ENCODE results near the gene ATG10.
A peak's percentile ranks its signal among the peaks of the same experiment; 100 is the strongest.
"Not testable (repeated sequence)": the region's sequence is repeated elsewhere in the genome, so short reads cannot be mapped to it uniquely, and the experiment has no call there.

Gene ATG10

DNA sequence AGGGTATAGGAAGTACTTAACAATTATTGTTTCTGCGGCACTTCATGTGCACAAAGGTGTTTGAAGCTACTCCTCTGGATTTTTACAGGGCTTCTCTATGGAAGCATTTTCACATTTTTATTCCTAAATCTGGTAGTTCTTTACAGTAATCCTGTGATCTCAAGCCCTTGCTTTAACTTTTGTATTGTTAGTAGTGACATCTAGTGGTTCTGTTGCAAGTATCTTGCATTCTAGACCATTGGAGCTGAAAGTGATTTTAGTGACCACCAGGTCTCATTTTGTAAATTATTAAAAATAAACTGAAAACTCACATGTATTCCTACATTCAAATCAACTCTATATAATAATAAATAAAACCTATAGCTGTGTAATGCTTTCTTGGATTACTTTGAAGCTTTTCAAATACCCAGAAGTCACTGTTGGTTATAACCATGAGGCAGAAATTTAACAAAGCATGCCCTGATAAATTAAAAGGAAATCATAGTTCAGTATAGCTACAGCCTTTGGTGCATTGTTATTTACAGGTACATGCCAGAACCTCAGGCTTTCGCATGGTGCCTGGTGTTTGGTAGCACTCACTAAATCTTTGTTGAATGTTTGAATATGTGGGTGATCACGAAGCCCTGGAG lies 287.5 kb downstream of the ATG10 start:
- no peaks in the 10 kb centered on the region for H3K79me2 ChIP-seq
- TF ChIP-seq, protein P1, sequence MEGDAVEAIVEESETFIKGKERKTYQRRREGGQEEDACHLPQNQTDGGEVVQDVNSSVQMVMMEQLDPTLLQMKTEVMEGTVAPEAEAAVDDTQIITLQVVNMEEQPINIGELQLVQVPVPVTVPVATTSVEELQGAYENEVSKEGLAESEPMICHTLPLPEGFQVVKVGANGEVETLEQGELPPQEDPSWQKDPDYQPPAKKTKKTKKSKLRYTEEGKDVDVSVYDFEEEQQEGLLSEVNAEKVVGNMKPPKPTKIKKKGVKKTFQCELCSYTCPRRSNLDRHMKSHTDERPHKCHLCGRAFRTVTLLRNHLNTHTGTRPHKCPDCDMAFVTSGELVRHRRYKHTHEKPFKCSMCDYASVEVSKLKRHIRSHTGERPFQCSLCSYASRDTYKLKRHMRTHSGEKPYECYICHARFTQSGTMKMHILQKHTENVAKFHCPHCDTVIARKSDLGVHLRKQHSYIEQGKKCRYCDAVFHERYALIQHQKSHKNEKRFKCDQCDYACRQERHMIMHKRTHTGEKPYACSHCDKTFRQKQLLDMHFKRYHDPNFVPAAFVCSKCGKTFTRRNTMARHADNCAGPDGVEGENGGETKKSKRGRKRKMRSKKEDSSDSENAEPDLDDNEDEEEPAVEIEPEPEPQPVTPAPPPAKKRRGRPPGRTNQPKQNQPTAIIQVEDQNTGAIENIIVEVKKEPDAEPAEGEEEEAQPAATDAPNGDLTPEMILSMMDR (IDR thresholded peaks at IDR 0.05) = peak; percentile 32
- H2AFZ ChIP-seq = no peak overlapping the region

DNA sequence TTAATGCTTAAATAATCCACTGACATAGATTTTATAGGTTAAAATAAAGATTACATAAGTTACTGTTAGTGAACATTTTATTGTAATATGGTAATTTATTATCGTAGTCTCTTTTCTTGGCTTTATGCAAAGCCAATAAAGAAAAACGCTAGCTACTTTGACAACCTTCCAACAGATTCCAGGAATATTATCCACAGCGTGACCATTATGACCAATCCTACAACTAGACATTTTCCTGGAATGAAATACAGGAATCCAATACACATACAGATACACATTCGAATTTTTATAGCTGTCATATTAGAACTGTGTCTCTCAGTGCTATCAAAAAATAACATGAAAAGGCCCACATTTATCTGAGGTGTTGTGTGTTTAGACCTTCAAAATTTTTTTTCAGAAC lies 293.2 kb downstream of the ATG10 start:
- TF ChIP-seq, protein P1 (IDR thresholded peaks at IDR 0.05) = no peak
- Histone ChIP-seq H2AFZ (no peak overlapping the region), H3K4me3 (ENCODE audit: low read depth, low read length) (no peak overlapping the region), H3K27me3 (ENCODE audit: control insufficient read depth, insufficient read depth, low read length) (no peaks in the 10 kb centered on the region), H3K79me2 (no peaks in the 10 kb centered on the region), H3K9ac (no peak overlapping the region), H3K9me3 (ENCODE audit: control insufficient read depth, low read length) (no peaks in the 10 kb centered on the region), H3K4me1 (no peaks in the 10 kb centered on the region), H3K36me3 (ENCODE audit: control insufficient read depth, insufficient read depth, low read length) (no peaks in the 10 kb centered on the region), H3K4me2 (ENCODE audit: low read length) (no peak overlapping the region), H3K27ac (no peak overlapping the region)

More for the DNA sequence above, 287.5 kb downstream of the ATG10 start:
- no peaks in the 10 kb centered on the region for H3K27me3 ChIP-seq (ENCODE audit: control insufficient read depth, insufficient read depth, low read length)
- no peaks in the 10 kb centered on the region for H3K4me1 ChIP-seq
- H3K36me3 ChIP-seq (ENCODE audit: control insufficient read depth, insufficient read depth, low read length) = no peaks in the 10 kb centered on the region
- no peak overlapping the region for H3K4me2 ChIP-seq (ENCODE audit: low read length)
- no peaks in the 10 kb centered on the region for H3K9me3 ChIP-seq (ENCODE audit: control insufficient read depth, low read length)
- no peak overlapping the region for H3K27ac ChIP-seq
- no peak overlapping the region for H3K4me3 ChIP-seq (ENCODE audit: low read depth, low read length)
- no peak overlapping the region for H3K9ac ChIP-seq

DNA sequence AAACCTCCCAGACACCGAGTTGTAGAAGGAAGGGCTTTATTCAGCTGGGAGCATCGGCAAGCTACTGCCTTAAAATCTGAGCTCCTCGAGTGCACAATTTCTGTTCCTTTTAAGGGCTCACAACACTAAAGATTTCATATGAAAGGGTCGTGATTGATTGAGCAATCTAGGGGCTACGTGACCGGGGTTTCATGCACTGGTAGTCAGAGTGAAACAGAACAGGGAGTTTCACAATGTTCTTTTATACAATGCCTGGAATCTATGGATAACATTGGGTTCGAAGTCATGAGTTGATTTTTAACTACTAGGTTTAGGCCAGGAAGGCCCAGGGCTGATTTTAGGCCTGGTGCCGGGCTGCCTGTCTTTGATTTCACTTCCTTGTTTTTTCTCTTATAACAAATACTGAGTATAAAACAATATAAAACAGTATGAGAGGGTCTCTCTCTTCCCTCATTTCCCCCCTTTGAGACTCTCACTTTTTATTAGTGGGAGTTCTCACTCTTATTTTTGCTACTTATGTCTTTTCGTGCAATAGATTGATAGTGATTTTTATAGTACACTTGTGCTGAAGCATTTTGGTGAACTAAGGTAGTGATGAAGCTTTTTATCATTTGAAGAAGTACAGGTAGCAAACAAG lies 295.6 kb downstream of the ATG10 start:
- H3K4me3 ChIP-seq (ENCODE audit: low read depth, low read length); H3K36me3 ChIP-seq (ENCODE audit: control insufficient read depth, insufficient read depth, low read length); H3K4me1 ChIP-seq; H3K27ac ChIP-seq; H3K79me2 ChIP-seq; H3K9me3 ChIP-seq (ENCODE audit: control insufficient read depth, low read length); H3K9ac ChIP-seq; H3K4me2 ChIP-seq (ENCODE audit: low read length); H3K27me3 ChIP-seq (ENCODE audit: control insufficient read depth, insufficient read depth, low read length); H2AFZ ChIP-seq: not testable (repeated sequence)

DNA sequence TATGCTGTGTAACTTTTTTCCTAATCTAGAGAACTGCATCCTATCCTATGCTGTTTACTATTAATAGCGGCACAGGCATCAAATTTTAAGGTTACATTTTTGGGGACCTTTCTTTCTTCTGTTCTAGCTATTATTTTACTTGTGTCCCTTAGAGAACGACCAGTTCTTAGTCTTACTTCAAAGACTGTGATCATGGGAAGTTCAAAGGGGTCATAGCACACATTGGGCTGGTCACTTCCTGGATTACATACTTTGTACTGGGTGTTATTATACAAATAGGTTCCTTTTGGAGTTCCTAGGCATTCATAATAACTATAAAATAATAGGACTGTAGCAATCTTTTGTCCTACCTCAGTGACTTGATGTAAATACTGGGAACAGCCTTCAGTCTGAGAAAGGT lies 297.5 kb downstream of the ATG10 start:
- not testable (repeated sequence) for H3K36me3 ChIP-seq (ENCODE audit: control insufficient read depth, insufficient read depth, low read length); H3K9me3 ChIP-seq (ENCODE audit: control insufficient read depth, low read length); H3K4me1 ChIP-seq; H3K9ac ChIP-seq; H3K27me3 ChIP-seq (ENCODE audit: control insufficient read depth, insufficient read depth, low read length); H3K4me2 ChIP-seq (ENCODE audit: low read length); H3K4me3 ChIP-seq (ENCODE audit: low read depth, low read length); H3K27ac ChIP-seq; H3K79me2 ChIP-seq; H2AFZ ChIP-seq

DNA sequence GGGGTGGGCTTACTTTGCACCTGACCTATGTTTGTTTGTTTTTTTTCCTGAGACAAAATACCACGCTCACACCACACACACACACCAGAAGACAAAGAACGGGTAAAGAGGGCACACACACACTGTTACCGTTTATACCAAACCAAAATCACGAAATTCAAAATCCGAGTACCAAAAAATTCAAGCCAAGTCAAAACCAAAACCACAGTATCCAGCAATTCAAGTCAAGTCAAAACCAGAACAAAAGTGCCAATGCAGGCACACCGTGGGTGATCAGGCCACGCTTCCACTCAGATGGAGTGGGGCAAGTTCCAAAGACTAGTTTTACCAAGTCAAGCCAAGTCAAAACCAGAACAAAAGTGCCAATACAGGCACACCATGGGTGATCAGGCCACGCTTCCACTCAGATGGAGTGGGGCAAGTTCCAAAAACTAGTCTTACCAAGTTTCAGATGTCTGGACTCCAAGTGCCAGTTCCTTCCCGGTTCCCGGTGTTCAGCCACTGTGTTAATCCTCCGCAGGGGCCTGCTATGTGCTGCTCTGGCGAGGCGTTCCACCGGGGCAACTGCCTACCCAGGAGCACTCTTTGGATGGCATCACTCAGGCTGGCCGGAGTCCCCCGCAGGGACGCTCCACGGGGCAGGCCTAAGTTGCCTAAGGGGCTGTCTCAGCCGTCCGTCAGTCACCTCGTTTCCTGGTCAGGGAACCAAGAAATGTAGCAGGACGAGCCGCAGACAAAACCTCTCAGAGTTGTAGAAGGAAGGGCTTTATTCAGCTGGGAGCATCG lies 300.9 kb downstream of the ATG10 start:
- H3K36me3 ChIP-seq (ENCODE audit: control insufficient read depth, insufficient read depth, low read length); H3K4me3 ChIP-seq (ENCODE audit: low read depth, low read length); H2AFZ ChIP-seq; H3K79me2 ChIP-seq; H3K4me2 ChIP-seq (ENCODE audit: low read length); H3K9me3 ChIP-seq (ENCODE audit: control insufficient read depth, low read length); H3K27me3 ChIP-seq (ENCODE audit: control insufficient read depth, insufficient read depth, low read length); H3K4me1 ChIP-seq; H3K9ac ChIP-seq; H3K27ac ChIP-seq: not testable (repeated sequence)

DNA sequence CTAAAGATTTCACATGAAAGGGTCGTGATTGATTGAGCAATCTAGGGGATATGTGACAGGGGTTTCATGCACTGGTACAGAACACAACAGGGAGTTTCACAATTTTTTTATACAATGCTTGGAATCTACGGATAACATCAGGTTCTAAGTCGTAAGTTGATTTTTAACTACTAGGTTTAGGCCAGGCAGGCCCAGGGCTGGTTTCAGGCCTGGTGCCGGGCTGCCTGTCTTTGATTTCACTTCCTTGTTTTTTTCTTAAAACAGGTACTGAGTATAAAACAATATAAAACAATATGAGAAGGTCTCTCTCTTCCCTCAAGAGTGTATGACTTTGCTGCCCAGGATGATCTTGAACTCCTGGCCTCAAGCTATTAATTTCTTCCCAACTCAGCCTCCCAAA lies 301.6 kb downstream of the ATG10 start:
- H3K79me2 ChIP-seq; H3K4me3 ChIP-seq (ENCODE audit: low read depth, low read length); H3K36me3 ChIP-seq (ENCODE audit: control insufficient read depth, insufficient read depth, low read length); H3K4me2 ChIP-seq (ENCODE audit: low read length); H3K27me3 ChIP-seq (ENCODE audit: control insufficient read depth, insufficient read depth, low read length); H3K4me1 ChIP-seq; H3K27ac ChIP-seq; H3K9me3 ChIP-seq (ENCODE audit: control insufficient read depth, low read length); H3K9ac ChIP-seq; H2AFZ ChIP-seq: not testable (repeated sequence)
